Measurements from ENCODE around the gene PLA2G6. TPM values are rescaled to one million over a fixed set of nuclear protein-coding genes. Genes with fewer than 3 reads are reported as not detected.

Gene PLA2G6
- total and polyA plus RNA-seq, 2 of the 13 experiments (the other 11 are each of a cell fraction or from before 2014, with no cell fraction given) = 4.8 to 11.5 TPM

GRCh38 chr22:38201711-38202436, 20.2 kb upstream of the PLA2G6 start, which contains the start of gene MAFF (continued):
- TF ChIP-seq ZNF816 (CRISPR knock-in tag; IDR thresholded peaks at IDR 0.05; ENCODE audit: borderline replicate concordance) = peak; percentile 27; the same call in 1 of the 2 replicates
- no peak for TF ChIP-seq TRIM24 (CRISPR knock-in tag; IDR thresholded peaks at IDR 0.05)
- TF ChIP-seq ARID2 (CRISPR knock-in tag; IDR thresholded peaks at IDR 0.05; ENCODE audit: borderline replicate concordance) = no peak
- TF ChIP-seq EHMT2 (IDR thresholded peaks at IDR 0.05; ENCODE audit: borderline replicate concordance, low read depth, low read length) = no peak
- no peak for TF ChIP-seq ZNF407 (CRISPR knock-in tag; IDR thresholded peaks at IDR 0.05; ENCODE audit: not compliant biosample characterization)
- no peak for TF ChIP-seq BRF2 (CRISPR knock-in tag; IDR thresholded peaks at IDR 0.05)
- TF ChIP-seq, protein P1, sequence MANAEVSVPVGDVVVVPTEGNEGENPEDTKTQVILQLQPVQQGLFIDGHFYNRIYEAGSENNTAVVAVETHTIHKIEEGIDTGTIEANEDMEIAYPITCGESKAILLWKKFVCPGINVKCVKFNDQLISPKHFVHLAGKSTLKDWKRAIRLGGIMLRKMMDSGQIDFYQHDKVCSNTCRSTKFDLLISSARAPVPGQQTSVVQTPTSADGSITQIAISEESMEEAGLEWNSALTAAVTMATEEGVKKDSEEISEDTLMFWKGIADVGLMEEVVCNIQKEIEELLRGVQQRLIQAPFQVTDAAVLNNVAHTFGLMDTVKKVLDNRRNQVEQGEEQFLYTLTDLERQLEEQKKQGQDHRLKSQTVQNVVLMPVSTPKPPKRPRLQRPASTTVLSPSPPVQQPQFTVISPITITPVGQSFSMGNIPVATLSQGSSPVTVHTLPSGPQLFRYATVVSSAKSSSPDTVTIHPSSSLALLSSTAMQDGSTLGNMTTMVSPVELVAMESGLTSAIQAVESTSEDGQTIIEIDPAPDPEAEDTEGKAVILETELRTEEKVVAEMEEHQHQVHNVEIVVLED (CRISPR knock-in tag; IDR thresholded peaks at IDR 0.05; ENCODE audit: borderline replicate concordance) = no peak
- peak; percentile 64 for TF ChIP-seq SPEN (CRISPR knock-in tag; IDR thresholded peaks at IDR 0.05; ENCODE audit: low read depth)
- TF ChIP-seq ZNF33B (CRISPR knock-in tag; IDR thresholded peaks at IDR 0.05) = no peak
- no peak for TF ChIP-seq ZSCAN5A (CRISPR knock-in tag; IDR thresholded peaks at IDR 0.05; ENCODE audit: borderline replicate concordance)
- TF ChIP-seq, protein P2, sequence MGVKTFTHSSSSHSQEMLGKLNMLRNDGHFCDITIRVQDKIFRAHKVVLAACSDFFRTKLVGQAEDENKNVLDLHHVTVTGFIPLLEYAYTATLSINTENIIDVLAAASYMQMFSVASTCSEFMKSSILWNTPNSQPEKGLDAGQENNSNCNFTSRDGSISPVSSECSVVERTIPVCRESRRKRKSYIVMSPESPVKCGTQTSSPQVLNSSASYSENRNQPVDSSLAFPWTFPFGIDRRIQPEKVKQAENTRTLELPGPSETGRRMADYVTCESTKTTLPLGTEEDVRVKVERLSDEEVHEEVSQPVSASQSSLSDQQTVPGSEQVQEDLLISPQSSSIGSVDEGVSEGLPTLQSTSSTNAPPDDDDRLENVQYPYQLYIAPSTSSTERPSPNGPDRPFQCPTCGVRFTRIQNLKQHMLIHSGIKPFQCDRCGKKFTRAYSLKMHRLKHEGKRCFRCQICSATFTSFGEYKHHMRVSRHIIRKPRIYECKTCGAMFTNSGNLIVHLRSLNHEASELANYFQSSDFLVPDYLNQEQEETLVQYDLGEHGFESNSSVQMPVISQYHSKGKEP (CRISPR knock-in tag; IDR thresholded peaks at IDR 0.05) = peak; percentile 68; the same call in 1 of the 2 replicates
- no peak for TF ChIP-seq DBP (CRISPR knock-in tag; IDR thresholded peaks at IDR 0.05; ENCODE audit: not compliant biosample characterization)
